Ovary (tissue), 3 donors: ENCODE data around the gene IZUMO1.

Experiments used
- EP300 ChIP-seq: sonication (generic); formaldehyde crosslinking; IDR thresholded peaks from one replicate; pipeline ENCODE4 v1.6.1; 2017; ENCODE audit warnings: antibody characterized with exemption
- POLR2A ChIP-seq: fragments of 450-650 bp; IDR thresholded peaks from one replicate; pipeline ENCODE4 v1.6.1; 2017; ENCODE audit warnings: antibody characterized with exemption, mild to moderate bottlenecking, moderate library complexity
- TF ChIP-seq, protein P1 (sequence below), 3 donors: fragments of 450-650 bp in 2 of 3; fragments of 200-600 bp in 1 of 3; IDR thresholded peaks; one replicate each; pipeline versions ENCODE4 v1.5.1 to v1.8.0; 2016 to 2022; ENCODE audit warnings: antibody characterized with exemption in 3 of 3, mild to moderate bottlenecking in 1 of 3
- donor health status: DM: no; HTN: no; CAD: no.

DNA sequence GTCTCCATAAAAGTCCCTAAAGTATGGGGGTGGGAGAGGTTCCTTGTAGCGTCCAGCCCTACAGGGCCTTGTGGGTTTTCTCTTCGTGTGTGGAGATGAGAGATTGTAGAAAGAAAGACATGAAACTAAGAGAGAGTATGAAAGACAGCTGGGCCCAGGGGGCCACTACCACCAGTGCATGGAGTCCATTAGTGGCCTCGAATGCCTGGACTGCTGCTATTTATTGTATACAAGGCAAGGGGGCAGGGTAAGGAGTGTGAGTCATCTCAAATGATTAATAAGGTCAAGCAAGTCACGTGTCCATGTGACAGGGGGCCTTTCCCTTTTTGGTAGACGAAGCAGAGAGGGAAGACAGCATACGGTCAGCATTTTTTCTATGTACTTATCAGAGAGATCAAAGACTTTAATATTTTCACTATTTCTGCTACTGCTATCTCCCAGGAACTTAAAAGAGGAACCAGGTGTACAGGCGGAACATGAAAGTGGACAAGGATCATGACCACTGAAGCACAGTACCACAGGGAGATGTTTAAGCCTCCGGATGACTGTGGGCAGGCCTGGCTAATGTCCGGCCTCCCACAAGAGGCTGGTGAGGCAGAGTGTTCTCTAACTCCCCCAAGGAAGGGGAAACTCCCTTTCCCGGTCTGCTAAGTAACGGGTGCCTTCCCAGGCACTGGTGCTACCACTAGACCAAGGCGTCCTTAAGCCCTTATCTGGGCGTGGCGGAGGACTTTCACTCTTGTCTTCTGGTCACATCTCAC lies 34.1 kb upstream of the IZUMO1 start:
- no peak for TF ChIP-seq EP300
- no peak for TF ChIP-seq POLR2A
- TF ChIP-seq, protein P1, sequence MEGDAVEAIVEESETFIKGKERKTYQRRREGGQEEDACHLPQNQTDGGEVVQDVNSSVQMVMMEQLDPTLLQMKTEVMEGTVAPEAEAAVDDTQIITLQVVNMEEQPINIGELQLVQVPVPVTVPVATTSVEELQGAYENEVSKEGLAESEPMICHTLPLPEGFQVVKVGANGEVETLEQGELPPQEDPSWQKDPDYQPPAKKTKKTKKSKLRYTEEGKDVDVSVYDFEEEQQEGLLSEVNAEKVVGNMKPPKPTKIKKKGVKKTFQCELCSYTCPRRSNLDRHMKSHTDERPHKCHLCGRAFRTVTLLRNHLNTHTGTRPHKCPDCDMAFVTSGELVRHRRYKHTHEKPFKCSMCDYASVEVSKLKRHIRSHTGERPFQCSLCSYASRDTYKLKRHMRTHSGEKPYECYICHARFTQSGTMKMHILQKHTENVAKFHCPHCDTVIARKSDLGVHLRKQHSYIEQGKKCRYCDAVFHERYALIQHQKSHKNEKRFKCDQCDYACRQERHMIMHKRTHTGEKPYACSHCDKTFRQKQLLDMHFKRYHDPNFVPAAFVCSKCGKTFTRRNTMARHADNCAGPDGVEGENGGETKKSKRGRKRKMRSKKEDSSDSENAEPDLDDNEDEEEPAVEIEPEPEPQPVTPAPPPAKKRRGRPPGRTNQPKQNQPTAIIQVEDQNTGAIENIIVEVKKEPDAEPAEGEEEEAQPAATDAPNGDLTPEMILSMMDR (IDR thresholded peaks at IDR 0.05), result no peak
